Measurements from ENCODE around the gene SKP2. TPM values are rescaled to one million over a fixed set of nuclear protein-coding genes. Genes with fewer than 3 reads are reported as not detected.

SKP2 gene
- total RNA-seq, 6 donors from 2014 or later: 7.7 to 16.8 (median 14.4) TPM

Small RNA genes within 50 kb of the gene (small RNA-seq; reads per million reads assigned to genes)
- gene MIR580 (0 to 0.72 (median 0.09) reads per million in 4 donors), gene RNU6-1305P (0 reads per million in 4 donors)

Other genes with a start within 250 kb of the SKP2 start
- gene CAPSL, start 213.5 kb upstream of the SKP2 start, total RNA-seq: 10 to 100 TPM in 1 of 6 donors, 1 to 10 TPM in 3, not detected in 2; 5.0 to 35.9 (median 7.5) TPM
- gene UGT3A1, start 160.7 kb upstream of the SKP2 start, total RNA-seq: not detected
- not detected for gene UGT3A2, start 85.2 kb upstream of the SKP2 start, total RNA-seq
- 10 to 100 TPM in 2 of 6 donors, 1 to 10 TPM in 4; 3.8 to 27.0 (median 8.8) TPM for gene LMBRD2, start 224 bp upstream of the SKP2 start, total RNA-seq
- 10 to 100 TPM; 12.6 to 39.6 (median 19.9) TPM for gene NADK2, start 89.8 kb downstream of the SKP2 start, total RNA-seq
- 1 to 10 TPM; 1.1 to 4.6 (median 2.8) TPM for gene RANBP3L, start 149.8 kb downstream of the SKP2 start, total RNA-seq

Data from upper lobe of left lung (tissue), 6 donors.